ENCODE measurements around the gene OR51Q1. TPM values are rescaled to one million over a fixed set of nuclear protein-coding genes. Genes with fewer than 3 reads are reported as not detected.

OR51Q1 gene
- total and polyA plus RNA-seq, 2 of the 13 experiments (the other 11 are each of a cell fraction or from before 2014, with no cell fraction given) = not detected

DNA sequence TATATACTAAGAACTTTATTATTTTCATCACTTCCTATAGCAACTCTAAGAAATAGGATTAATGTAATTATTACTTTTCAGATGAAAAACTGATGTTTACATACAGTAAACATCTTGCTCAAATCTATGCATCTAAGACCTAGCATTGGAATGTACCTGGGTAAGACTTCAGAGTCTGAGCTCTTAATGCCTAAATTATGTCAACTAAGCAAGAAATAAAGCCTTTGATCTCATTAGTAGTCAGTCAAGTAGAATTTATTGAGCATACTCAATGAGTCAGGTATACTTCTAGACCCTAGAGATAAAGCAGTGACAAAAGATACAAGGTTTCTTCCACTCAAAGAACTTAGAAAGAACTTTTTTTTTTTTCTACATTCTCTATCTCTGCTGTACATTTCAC is 16.7 kb upstream of the OR51Q1 start:
- ATAC-seq = no peak
- BruUV-seq (replicated peaks) = no TSS peak
- CTCF ChIA-PET (ENCODE audit: low intra/inter-chr PET ratio, low total read pairs) = no interaction called here
- H3K4me1 ChIP-seq (ENCODE audit: insufficient read depth, low read length) = no peaks in the 10 kb centered on the region
- H3K4me3 ChIP-seq (replicated peaks in 1 of 3; ENCODE audit: insufficient read depth in 1 of 3, low read depth in 2 of 3, low read length in 3 of 3) = no peak overlapping the region
- no peak overlapping the region for H3K4me2 ChIP-seq (ENCODE audit: low read depth, low read length)
- H3K9ac ChIP-seq (ENCODE audit: insufficient read depth, low read depth, low read length) = no peak overlapping the region
- H3K27me3 ChIP-seq (ENCODE audit: control insufficient read depth in 1 of 2, insufficient read depth in 2 of 2, low read length in 2 of 2) = peaks cover 0 to 8% of the 10 kb centered on the region in 2 experiments; a peak in 1 of 5 replicates
- no peak for DNase-seq (ENCODE audit: low spot score)
- intact Hi-C loops (cut with micrococcal nuclease; ENCODE audit: unreplicated experiment) = no loop called here
- no peaks in the 10 kb centered on the region for H4K20me1 ChIP-seq (ENCODE audit: insufficient read depth, low read length)
- TF ChIP-seq MAFF (IDR thresholded peaks at IDR 0.05; ENCODE audit: low read depth, low read length) (peak; percentile 66), ZFY (CRISPR knock-in tag; IDR thresholded peaks at IDR 0.05) (no peak), MAFK (conservative IDR thresholded peaks at IDR 0.05 in 1 of 2, IDR thresholded peaks at IDR 0.05 in 1 of 2; ENCODE audit: low read length in 2 of 2) (peak; percentile 58 to 68)
- no peaks in the 10 kb centered on the region for H3K79me2 ChIP-seq (ENCODE audit: insufficient read depth, low read length)
- H2AFZ ChIP-seq (ENCODE audit: low read length) = no peak overlapping the region
- no peaks in the 10 kb centered on the region for H3K9me3 ChIP-seq (ENCODE audit: low read length)
- no peaks in the 10 kb centered on the region for H3K36me3 ChIP-seq (replicated peaks in 1 of 2; ENCODE audit: control insufficient read depth in 1 of 2, insufficient read depth in 2 of 2, low read length in 2 of 2)
- FAIRE-seq = no peak
- no peak overlapping the region for H3K27ac ChIP-seq (ENCODE audit: extremely low read length, insufficient read depth, low read length)
- in situ Hi-C loops (cut with HindIII; ENCODE audit: extremely low pct_ligation_motif_present, low pct_unique_long_range_greater_than_20kb) = no loop called here
- POLR2A ChIA-PET = no interaction called here

DNA sequence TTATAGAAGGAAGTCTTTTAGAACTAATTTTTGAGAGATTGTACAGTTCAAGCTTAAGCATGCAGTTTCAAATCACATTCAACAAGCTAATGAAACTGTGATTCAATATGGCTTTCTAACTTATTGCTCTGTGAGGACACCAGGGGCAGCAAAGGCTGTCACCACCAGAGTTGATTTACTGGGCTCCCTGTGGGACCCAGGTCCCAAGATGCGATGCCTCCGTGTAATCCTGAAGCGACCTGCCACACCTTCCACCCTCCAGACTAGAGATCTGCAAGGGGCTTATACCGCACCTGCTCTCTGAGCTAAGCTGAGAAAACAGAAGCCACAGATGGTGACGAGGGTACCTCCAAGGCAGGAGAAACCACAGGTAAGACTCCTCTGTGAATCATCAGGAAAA is 918 bp upstream of the OR51Q1 start:
- Histone ChIP-seq H3K27me3 (ENCODE audit: control insufficient read depth in 1 of 2, insufficient read depth in 2 of 2, low read length in 2 of 2) (0 out of 5 replicates have a peak, but pooled peaks cover 0 to 12% of the 10 kb centered on the region in 2 experiments), H2AFZ (ENCODE audit: low read length) (no peak overlapping the region), H3K27ac (ENCODE audit: extremely low read length, insufficient read depth, low read length) (no peak overlapping the region), H4K20me1 (ENCODE audit: insufficient read depth, low read length) (no peaks in the 10 kb centered on the region), H3K9me3 (ENCODE audit: low read length) (no peaks in the 10 kb centered on the region), H3K79me2 (ENCODE audit: insufficient read depth, low read length) (no peaks in the 10 kb centered on the region), H3K4me3 (replicated peaks in 1 of 3; ENCODE audit: insufficient read depth in 1 of 3, low read depth in 2 of 3, low read length in 3 of 3) (no peak overlapping the region), H3K4me1 (ENCODE audit: insufficient read depth, low read length) (no peaks in the 10 kb centered on the region), H3K36me3 (replicated peaks in 1 of 2; ENCODE audit: control insufficient read depth in 1 of 2, insufficient read depth in 2 of 2, low read length in 2 of 2) (no peaks in the 10 kb centered on the region), H3K9ac (ENCODE audit: insufficient read depth, low read depth, low read length) (no peak overlapping the region), H3K4me2 (ENCODE audit: low read depth, low read length) (no peak overlapping the region)
- WGBS (ENCODE audit: low lambda C conversion rate) = 3% methylated on average over 5 of the region's 5 CpGs
- intact Hi-C loops (cut with micrococcal nuclease; ENCODE audit: unreplicated experiment) = no loop called here
- in situ Hi-C loops (cut with HindIII; ENCODE audit: extremely low pct_ligation_motif_present, low pct_unique_long_range_greater_than_20kb) = no loop called here
- POLR2A ChIA-PET = no interaction called here
- ATAC-seq (no peak), DNase-seq (ENCODE audit: low spot score) (no peak), FAIRE-seq (no peak)
- CTCF ChIA-PET (ENCODE audit: low intra/inter-chr PET ratio, low total read pairs) = no interaction called here
- no TSS peak for BruUV-seq (replicated peaks)
- TF ChIP-seq HOXD1 (CRISPR knock-in tag; IDR thresholded peaks at IDR 0.05) (no peak), SP1 (IDR thresholded peaks at IDR 0.05) (no peak), SP1 (CRISPR knock-in tag; IDR thresholded peaks at IDR 0.05) (no peak), ZNF761 (CRISPR knock-in tag; conservative IDR thresholded peaks at IDR 0.05) (no peak), ZNF615 (CRISPR knock-in tag; IDR thresholded peaks at IDR 0.05; ENCODE audit: borderline replicate concordance) (no peak), ZFAT (CRISPR knock-in tag; conservative IDR thresholded peaks at IDR 0.05) (no peak), ZBTB3 (CRISPR knock-in tag; IDR thresholded peaks at IDR 0.05; ENCODE audit: borderline replicate concordance, low read depth) (no peak), ERF (CRISPR knock-in tag; IDR thresholded peaks at IDR 0.05) (no peak), ZNF317 (CRISPR knock-in tag; IDR thresholded peaks at IDR 0.05) (no peak), ZSCAN21 (CRISPR knock-in tag; IDR thresholded peaks at IDR 0.05; ENCODE audit: borderline replicate concordance) (no peak), HNRNPH1 (optimal IDR thresholded peaks at IDR 0.05; ENCODE audit: low read depth, low read length) (no peak), HNF4A (CRISPR knock-in tag; IDR thresholded peaks at IDR 0.05) (no peak), U2AF1 (optimal IDR thresholded peaks at IDR 0.05; ENCODE audit: low read depth, low read length) (no peak), ZNF17 (CRISPR knock-in tag; IDR thresholded peaks at IDR 0.05) (no peak), ESRRA (CRISPR knock-in tag; IDR thresholded peaks at IDR 0.05; ENCODE audit: low read depth) (no peak), MAFK (conservative IDR thresholded peaks at IDR 0.05 in 1 of 2, IDR thresholded peaks at IDR 0.05 in 1 of 2; ENCODE audit: low read length in 2 of 2) (no peak), PRPF4 (IDR thresholded peaks at IDR 0.05; ENCODE audit: low read depth, low read length, poor library complexity, severe bottlenecking) (no peak), ZNF577 (CRISPR knock-in tag; IDR thresholded peaks at IDR 0.05; ENCODE audit: borderline replicate concordance, low read depth) (no peak), ZC3H13 (CRISPR knock-in tag; IDR thresholded peaks at IDR 0.05) (no peak), ELF3 (CRISPR knock-in tag; IDR thresholded peaks at IDR 0.05) (no peak), HMGA1 (CRISPR knock-in tag; conservative IDR thresholded peaks at IDR 0.05) (no peak)

Data from HepG2 (cell line).